GM12878 (cell line): ENCODE results near the gene TMEM161B. TPM values are rescaled to one million over a fixed set of nuclear protein-coding genes. Genes with fewer than 3 reads are reported as not detected.
A peak's percentile ranks its signal among the peaks of the same experiment; 100 is the strongest.

Experiments
- ATAC-seq: fragments of 200-7000 bp; cut with Tn5 transposase; 3 replicates; pipeline ENCODE4 v1.9.1; 2020; ENCODE audit warnings: mild to moderate bottlenecking, moderate library complexity
- BruUV-seq: library from RNA; stranded (reverse); fragments of 400-500 nt; replicated peaks from 2 replicates; lab custom pipeline; 2021; lab: Mats Ljungman, UMichigan
- CTCF ChIA-PET: fragments of 300-600 bp; sonication (Branson Sonifier 250); formaldehyde crosslinking; extraction: SDS; loops from one replicate; lab custom pipeline; 2021; ENCODE audit warnings: inconsistent platforms; lab: Yijun Ruan, JAX
- POLR2A ChIA-PET: fragments of 350-600 bp; formaldehyde crosslinking; extraction: SDS; loops from one replicate; lab custom pipeline; 2021; ENCODE audit warnings: inconsistent platforms; lab: Charles Lee
- RAD21 ChIA-PET: fragments of 300-600 bp; sonication (Branson Sonifier 250); formaldehyde crosslinking; loops from one replicate; lab custom pipeline; 2023; ENCODE audit warnings: antibody characterized with exemption; ENCODE audit not compliant: unreplicated experiment; lab: Charles Lee
- SMC1A ChIA-PET: fragments of 300-600 bp; sonication (Branson Sonifier 250); formaldehyde crosslinking; loops from one replicate; lab custom pipeline; 2023; ENCODE audit not compliant: unreplicated experiment, uncharacterized antibody; lab: Charles Lee
- DNase-seq: peaks from one replicate; pipeline ENCODE4 v3.0.0-alpha.2; 2011; ENCODE audit warnings: low read depth, low spot score
- FAIRE-seq: peaks from 3 replicates; lab custom pipeline; 2011; peaks lifted over from hg19 to GRCh38; lab: Jason Lieb, UNC
- H2AFZ ChIP-seq: 2 replicates; pipeline ENCODE4 v1.6.0; 2011; ENCODE audit warnings: low read depth, low read length, control low read depth; ENCODE audit not compliant: control insufficient read depth
- H3K27ac ChIP-seq: 2 replicates; pipeline ENCODE4 v1.5.1; 2011; ENCODE audit warnings: control low read depth; ENCODE audit not compliant: control insufficient read depth, insufficient read depth
- H3K27me3 ChIP-seq, 2 experiments: replicated peaks in 1 of 2; 2 replicates each; pipeline versions ENCODE4 v1.6.0 to v1.6.1; 2011; ENCODE audit warnings: low read length in 1 of 2; ENCODE audit not compliant: control insufficient read depth in 2 of 2, insufficient read depth in 2 of 2
- H3K36me3 ChIP-seq, 2 experiments: 2 replicates each; pipeline ENCODE4 v1.5.1; 2011; ENCODE audit warnings: low read length in 1 of 2; ENCODE audit not compliant: control insufficient read depth in 2 of 2, insufficient read depth in 2 of 2
- H3K4me1 ChIP-seq: 2 replicates; pipeline ENCODE4 v1.6.1; 2011; ENCODE audit warnings: mild to moderate bottlenecking, low read length, moderate library complexity, mixed read lengths; ENCODE audit not compliant: control insufficient read depth, insufficient read depth
- H3K4me2 ChIP-seq: 2 replicates; pipeline ENCODE4 v1.6.0; 2011; ENCODE audit warnings: control low read depth; ENCODE audit not compliant: control insufficient read depth, insufficient read depth
- H3K4me3 ChIP-seq: fragments of 200-600 bp; sonication (generic); 2 replicates; pipeline ENCODE4 v1.5.1; 2016
- H3K79me2 ChIP-seq: 2 replicates; pipeline ENCODE4 v1.6.0; 2011; ENCODE audit warnings: low read length; ENCODE audit not compliant: control insufficient read depth, insufficient read depth
- H3K9ac ChIP-seq: 2 replicates; pipeline ENCODE4 v1.8.0; 2011; ENCODE audit warnings: low read length, control low read depth, mixed read lengths; ENCODE audit not compliant: control insufficient read depth, insufficient read depth
- H3K9me3 ChIP-seq: replicated peaks from 3 replicates; pipeline ENCODE4 v1.5.1; 2011; ENCODE audit warnings: mild to moderate bottlenecking, low read length; ENCODE audit not compliant: control insufficient read depth, insufficient read depth
- H4K20me1 ChIP-seq: 2 replicates; pipeline ENCODE4 v1.6.0; 2011; ENCODE audit not compliant: control insufficient read depth, insufficient read depth
- MAX ChIP-seq: IDR thresholded peaks from 2 replicates; pipeline ENCODE4 v1.6.1; 2012; ENCODE audit warnings: low read depth, low read length, improper control_type of control experiment
- NFIC ChIP-seq: IDR thresholded peaks from 2 replicates; pipeline ENCODE4 v1.6.1; 2012; ENCODE audit warnings: low read depth, mild to moderate bottlenecking, inconsistent platforms, low read length, moderate library complexity
- RFX5 ChIP-seq: IDR thresholded peaks from 2 replicates; pipeline ENCODE4 v1.6.1; 2011; ENCODE audit warnings: low read depth, low read length, improper control_type of control experiment
- SREBF1 ChIP-seq: IDR thresholded peaks from 2 replicates; pipeline ENCODE4 v1.6.1; 2012; ENCODE audit warnings: mild to moderate bottlenecking, low read length
- TCF3 ChIP-seq: IDR thresholded peaks from 2 replicates; pipeline ENCODE4 v1.6.1; 2012; ENCODE audit warnings: low read depth, mild to moderate bottlenecking, low read length, borderline replicate concordance; ENCODE audit not compliant: insufficient read depth
- ZBTB11 ChIP-seq: fragments of 450-650 bp; formaldehyde crosslinking; IDR thresholded peaks from 2 replicates; pipeline ENCODE4 v1.5.0; 2022; ENCODE audit warnings: mild to moderate bottlenecking, missing genetic modification characterization
- ZNF687 ChIP-seq: fragments of 450-650 bp; IDR thresholded peaks from 2 replicates; pipeline ENCODE4 v1.6.1; 2017; ENCODE audit warnings: mild to moderate bottlenecking, moderate library complexity
- WGBS: methylation state at CpG from one replicate; pipeline ENCODE4 v1.1.6; 2016; ENCODE audit warnings: low lambda C conversion rate; ENCODE audit not compliant: insufficient replicate concordance, insufficient coverage; ENCODE audit errors: missing lambda C conversion rate; 5-methylcytosine and 5-hydroxymethylcytosine counted together
- in situ Hi-C: fragments of 300-500 bp; cut with MboI; formaldehyde crosslinking; loops from 9 replicates; pipeline ENCODE4 v1.14.3; 2018; ENCODE audit warnings: mixed read lengths
- intact Hi-C: fragments of 100-400 bp; cut with micrococcal nuclease; formaldehyde crosslinking; loops from one replicate; pipeline ENCODE4 v1.14.2; 2022; ENCODE audit not compliant: unreplicated experiment
- polyA plus RNA-seq, 11 experiments: library from polyadenylated mRNA; depleted of rRNA in 4 of 11; unstranded in 6 of 11; stranded (reverse) in 5 of 11; fragments of >200 nt; fragmentation: Nextera tagmentation in 4 of 11; fragmentation: Illumina TruSeq in 1 of 11; extraction: Ambion mirVana in 4 of 11; extraction: Trizol in 1 of 11; gene quantifications; 1 replicate in 1 of 11; 2 replicates in 10 of 11; pipeline versions ENCODE4 v1.2.1 to v1.2.3, GENCODE V29; 2011 to 2016; ENCODE audit warnings: inconsistent platforms in 2 of 11, missing spikeins in 2 of 11, low read depth in 1 of 11
- total RNA-seq, 4 experiments: library from RNA; depleted of rRNA in 3 of 4; stranded (reverse); fragments of >200 nt in 3 of 4; fragmentation: Illumina TruSeq in 1 of 4; extraction: Trizol in 1 of 4; gene quantifications; 2 replicates each; pipeline versions ENCODE4 v1.2.1 to v1.2.3, GENCODE V29; 2013 to 2021

TMEM161B gene
- total and polyA plus RNA-seq, 10 of the 15 experiments (the other 5 are each of a cell fraction or from before 2014, with no cell fraction given), result 13.8 to 38.9 (median 25.0) TPM

- H3K9ac ChIP-seq, result no peak overlapping the region
- H2AFZ ChIP-seq, result no peak overlapping the region
- H3K27ac ChIP-seq, result no peak overlapping the region
- TF ChIP-seq SREBF1 (no peak), RFX5 (no peak), NFIC (no peak)
- no peaks in the 10 kb centered on the region for H3K4me1 ChIP-seq
- no peak for DNase-seq
- H3K9me3 ChIP-seq, result no peaks in the 10 kb centered on the region; the same call in 1 of the 3 replicates
- peaks cover 0 to 8% of the 10 kb centered on the region in 2 experiments; a peak in 1 of 4 replicates for H3K36me3 ChIP-seq
- in situ Hi-C loops, result no loop called here
- WGBS, result 98% methylated on average over 3 of the region's 3 CpGs
- intact Hi-C loops, result no loop called here
- peaks cover 59% of the 10 kb centered on the region for H3K79me2 ChIP-seq
- H3K27me3 ChIP-seq, result no peaks in the 10 kb centered on the region
- no peak for ATAC-seq
- H4K20me1 ChIP-seq, result no peaks in the 10 kb centered on the region
- ChIA-PET CTCF (interaction anchor here (1.0 to 1.2 kb wide), 2 partner anchors 9 to 1762 kb away, joined by 3 to 4 read pairs; no protein-coding TSS in a partner anchor), RAD21 (interaction anchor here (1.4 kb wide), 1 partner anchor 14 kb away, joined by 5 read pairs; no protein-coding TSS in a partner anchor), SMC1A (interaction anchor here (1.0 to 1.7 kb wide), 2 partner anchors 10 to 12 kb away, joined by 3 to 6 read pairs; no protein-coding TSS in a partner anchor), POLR2A (interaction anchor here (1.5 kb wide), 1 partner anchor 14 kb away, joined by 4 read pairs; no protein-coding TSS in a partner anchor)
- H3K4me3 ChIP-seq, result no peak overlapping the region
- no TSS peak for BruUV-seq
- no peak for FAIRE-seq
- no peak overlapping the region for H3K4me2 ChIP-seq
These were observed 20.6 kb downstream of the TMEM161B start for GRCh38 chr5:88248094-88248493.

GRCh38 chr5:88245893-88246244, 22.8 kb downstream of the TMEM161B start:
- intact Hi-C loops, result no loop called here
- H3K36me3 ChIP-seq, result peaks cover 0 to 2% of the 10 kb centered on the region in 2 experiments; a peak in 1 of 4 replicates
- no peak overlapping the region for H3K9ac ChIP-seq
- H3K9me3 ChIP-seq, result no peaks in the 10 kb centered on the region; the same call in 1 of the 3 replicates
- peaks cover 49% of the 10 kb centered on the region for H3K79me2 ChIP-seq
- RAD21 ChIA-PET, result no interaction called here
- H3K27me3 ChIP-seq, result no peaks in the 10 kb centered on the region
- H3K4me2 ChIP-seq, result no peak overlapping the region
- CTCF ChIA-PET, result no interaction called here
- H4K20me1 ChIP-seq, result no peaks in the 10 kb centered on the region
- H3K4me3 ChIP-seq, result no peak overlapping the region
- ATAC-seq (no peak), DNase-seq (no peak), FAIRE-seq (peak; percentile 44)
- H2AFZ ChIP-seq, result no peak overlapping the region
- no TSS peak for BruUV-seq
- SMC1A ChIA-PET, result no interaction called here
- H3K27ac ChIP-seq, result no peak overlapping the region
- in situ Hi-C loops, result no loop called here
- POLR2A ChIA-PET, result no interaction called here
- H3K4me1 ChIP-seq, result no peaks in the 10 kb centered on the region
- no peak for TF ChIP-seq TCF3
- TF ChIP-seq ZNF687, result no peak
- no peak for TF ChIP-seq MAX
- no peak for TF ChIP-seq ZBTB11 (CRISPR knock-in tag)
